GM11168 (cell line): ENCODE data around the gene PSORS1C1.
"Not testable (repeated sequence)": the region's sequence is repeated elsewhere in the genome, so short reads cannot be mapped to it uniquely, and the experiment has no call there.

Experiments
- in situ Hi-C: fragments of 300-500 bp; cut with MboI; formaldehyde crosslinking; loops from one replicate; pipeline ENCODE4 v1.12.0; 2022; ENCODE audit warnings: low sequenced_read_pairs; ENCODE audit not compliant: unreplicated experiment

PSORS1C1 gene

GRCh38 chr6:31152781-31153180 lies 38.2 kb downstream of the PSORS1C1 start:
- in situ Hi-C loops = no loop called here

DNA sequence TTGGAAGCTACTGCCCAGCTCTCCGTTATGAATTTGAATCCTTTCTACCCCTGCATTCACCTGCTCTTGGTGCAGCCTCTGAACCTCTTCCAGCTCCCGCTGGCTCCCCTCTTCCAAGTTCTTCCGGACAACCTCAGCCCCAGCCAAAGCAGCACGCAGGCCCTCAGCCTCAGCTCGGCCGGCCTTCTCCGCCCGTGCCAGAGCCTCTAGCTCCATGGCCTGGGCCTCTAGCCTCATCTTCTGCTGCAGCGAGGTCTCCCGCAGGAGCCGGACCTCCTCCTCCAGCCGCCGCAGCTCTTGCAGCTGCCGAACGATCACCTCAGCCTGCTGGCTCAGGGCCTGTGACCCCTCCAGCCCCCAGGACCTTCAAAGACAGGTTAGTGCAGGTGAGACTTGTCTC lies 39.8 kb downstream of the PSORS1C1 start:
- in situ Hi-C loops = no loop called here

DNA sequence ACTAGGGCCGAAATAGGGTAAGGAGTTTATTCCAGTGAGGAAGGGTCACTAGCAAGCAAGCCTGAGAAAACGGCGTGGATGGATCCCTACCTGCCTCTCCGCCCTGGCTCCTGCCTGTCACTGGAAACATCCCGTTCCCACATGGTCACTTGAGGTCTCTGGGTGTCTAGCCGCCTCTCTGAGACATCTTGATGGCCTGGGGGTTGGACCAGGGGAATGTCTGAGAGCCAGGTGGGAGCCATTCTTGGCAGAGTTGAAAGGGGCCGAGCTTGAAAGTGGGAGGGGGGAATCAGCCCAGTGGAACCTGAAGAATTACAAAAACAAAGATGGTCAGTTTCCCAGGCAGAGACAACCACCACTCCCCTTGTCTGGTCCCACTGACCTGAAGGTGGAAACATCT lies 42.0 kb downstream of the PSORS1C1 start:
- in situ Hi-C loops = no loop called here

- in situ Hi-C loops = no loop called here
Measured at GRCh38 chr6:31157513-31158139, 43.0 kb downstream of the PSORS1C1 start, which contains the start of gene CCHCR1. TSS of gene CCHCR1 (minus strand) at chr6:31157802. CDS start at chr6:31157600, 202 bp downstream.

DNA sequence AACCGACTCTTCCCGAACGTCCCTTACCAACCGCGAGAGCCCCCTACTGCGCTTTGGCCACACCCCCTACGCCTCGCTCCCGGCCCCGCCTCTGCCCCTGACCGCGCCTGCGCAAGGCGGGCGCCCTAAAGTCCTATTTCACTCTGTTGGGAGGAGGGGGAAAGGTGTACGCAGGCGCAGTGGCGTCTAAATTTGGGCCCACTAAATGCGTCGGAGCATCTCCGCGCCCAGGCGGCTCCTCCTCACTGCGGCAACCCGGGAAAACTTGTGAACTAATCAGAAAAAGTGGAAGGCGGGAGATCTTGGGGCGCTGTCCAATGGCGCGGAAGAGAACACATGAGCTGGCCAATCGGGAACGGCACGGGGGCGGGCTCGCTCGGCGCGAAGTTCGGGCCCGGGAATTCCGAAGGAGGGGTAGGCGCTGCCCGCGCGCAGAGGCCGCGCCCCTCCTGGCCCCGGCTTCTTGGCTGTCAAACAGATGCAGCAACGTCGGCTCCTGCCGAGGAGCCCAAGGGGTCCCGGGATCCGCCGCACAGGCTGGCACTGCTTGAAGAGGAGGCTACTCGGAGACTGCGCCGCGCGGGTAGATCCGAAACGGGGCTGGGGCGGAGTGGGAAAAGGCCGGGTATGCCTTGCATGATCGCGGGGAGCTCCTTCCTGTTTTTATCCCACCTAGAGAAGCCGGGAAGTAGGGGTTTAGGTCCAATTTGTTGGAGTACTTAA lies 43.7 kb downstream of the PSORS1C1 start, which contains the start of gene TCF19:
TCF19 (plus strand) TSS at position 450 of the 723 bp plus-strand sequence. CDS start 881 bp downstream, outside the sequence.
- in situ Hi-C loops = no loop called here

- in situ Hi-C loops = no loop called here
Measured at GRCh38 chr6:31158863-31159855, 44.6 kb downstream of the PSORS1C1 start.

- in situ Hi-C loops = no loop called here
Measured at GRCh38 chr6:31161216-31162126, 46.9 kb downstream of the PSORS1C1 start.

- in situ Hi-C loops = no loop called here
Measured at GRCh38 chr6:31162463-31163165, 48.0 kb downstream of the PSORS1C1 start.

DNA sequence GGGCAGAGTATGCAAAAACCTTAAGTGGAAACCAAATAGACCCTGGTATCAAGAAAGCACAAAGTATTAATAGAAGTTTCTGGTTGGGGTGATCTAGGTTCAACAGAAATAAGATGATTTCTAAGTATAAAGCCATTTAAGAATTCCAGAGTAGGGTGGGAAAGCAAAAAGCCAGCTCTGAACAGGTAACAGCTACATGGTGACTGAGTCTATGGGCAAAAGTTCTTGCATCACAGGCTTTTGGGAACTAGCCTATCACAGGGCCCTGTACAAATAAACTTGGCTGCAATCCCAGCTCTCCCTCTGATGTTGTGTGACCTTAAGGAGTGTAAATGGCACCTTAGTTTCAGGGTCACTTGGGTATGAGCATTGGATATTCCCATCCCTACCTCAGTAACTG lies 49.3 kb downstream of the PSORS1C1 start:
- in situ Hi-C loops = no loop called here

- in situ Hi-C loops = not testable (repeated sequence)
Measured at GRCh38 chr6:31164475-31165063, 50.0 kb downstream of the PSORS1C1 start.

GRCh38 chr6:31165064-31165832 lies 50.6 kb downstream of the PSORS1C1 start:
- in situ Hi-C loops = not testable (repeated sequence)

DNA sequence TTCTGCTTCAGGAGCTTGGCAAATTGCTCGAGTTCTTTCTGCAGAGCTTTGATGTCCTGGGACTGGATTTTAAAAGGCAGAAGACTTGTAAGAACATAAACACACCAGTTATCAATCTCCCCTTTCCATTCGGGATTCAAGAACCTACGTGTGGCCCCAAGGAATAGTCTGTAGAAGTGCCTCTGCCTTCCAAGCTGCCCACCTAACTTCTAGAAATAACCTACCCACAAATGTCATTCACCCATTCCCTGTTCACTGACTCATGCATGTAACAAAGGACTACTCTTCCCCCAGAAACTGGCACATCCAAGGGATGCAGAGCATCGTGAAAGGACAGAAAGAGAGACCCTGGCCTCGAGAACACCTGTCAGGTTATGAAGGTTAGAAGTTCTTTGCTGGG lies 51.4 kb downstream of the PSORS1C1 start:
- in situ Hi-C loops = no loop called here

DNA sequence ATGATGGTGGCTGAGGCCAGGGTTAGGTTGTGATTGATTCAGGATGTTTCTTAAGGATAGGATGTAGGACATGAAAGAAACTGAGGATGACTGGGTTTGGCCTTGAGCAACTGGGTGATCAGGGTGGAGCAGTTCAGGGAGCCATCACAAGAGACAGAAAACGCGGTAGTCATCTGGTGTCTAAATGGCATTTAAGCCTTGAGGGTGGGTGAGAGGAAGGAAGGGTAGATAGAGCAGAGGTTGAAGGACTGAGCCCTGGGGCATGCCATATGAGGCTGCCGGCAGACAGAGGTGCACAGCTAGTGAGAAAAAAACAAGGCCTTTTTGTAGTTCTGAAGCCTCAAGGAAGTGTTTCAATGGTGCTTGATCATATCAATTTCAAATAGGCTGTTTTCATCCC lies 54.0 kb downstream of the PSORS1C1 start:
- in situ Hi-C loops = no loop called here

DNA sequence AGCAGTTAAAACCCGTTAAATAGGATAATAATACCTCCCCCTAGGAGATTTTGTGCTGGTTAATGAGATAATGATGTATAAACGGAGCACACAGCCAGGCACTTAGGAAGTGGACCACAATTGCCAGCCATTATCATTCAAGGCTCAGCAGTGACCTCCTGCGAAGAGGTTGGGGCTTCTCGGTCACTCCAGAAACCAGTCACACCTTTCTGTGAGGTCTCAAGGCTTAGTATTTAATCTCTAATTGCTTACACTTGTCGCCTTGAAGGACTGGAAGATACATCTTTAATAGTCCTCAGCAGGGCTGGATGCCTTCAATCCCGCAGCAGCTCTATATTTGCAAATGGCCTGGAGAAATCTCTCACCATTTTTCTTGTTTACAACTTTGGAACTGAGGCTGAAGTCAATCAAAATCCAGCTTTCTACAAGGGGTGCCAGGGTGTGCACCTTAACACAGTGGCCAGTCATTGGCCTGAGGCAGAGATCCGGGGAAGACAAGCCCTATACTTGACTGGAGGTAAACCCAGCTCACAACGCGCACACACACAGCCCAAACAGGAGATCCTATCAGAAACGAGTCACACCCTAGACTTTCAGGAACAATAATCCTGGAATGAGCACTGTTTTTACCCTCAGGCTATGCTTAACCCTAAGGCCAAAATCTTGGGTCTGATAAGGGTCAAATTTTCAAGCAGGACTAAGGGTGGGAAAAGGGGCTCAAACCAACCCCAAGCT lies 54.7 kb downstream of the PSORS1C1 start:
- in situ Hi-C loops = no loop called here

- in situ Hi-C loops = not testable (repeated sequence)
Measured at GRCh38 chr6:31169858-31170599, 55.4 kb downstream of the PSORS1C1 start.

GRCh38 chr6:31170600-31170881 lies 55.9 kb downstream of the PSORS1C1 start, which contains the start of gene POU5F1:
TSS of gene POU5F1 (minus strand) at chr6:31170682. CDS start at chr6:31170620, 62 bp downstream.
- in situ Hi-C loops = no loop called here
